Prostate gland (tissue), 2 donors: ENCODE data around the gene HECTD1. TPM values are rescaled to one million over a fixed set of nuclear protein-coding genes. Genes with fewer than 3 reads are reported as not detected.
A peak's percentile ranks its signal among the peaks of the same experiment; 100 is the strongest.

Experiments used
- DNase-seq: peaks from one replicate; pipeline ENCODE4 v3.0.0-alpha.2; 2019; ENCODE audit warnings: low spot score
- H3K27ac ChIP-seq, 2 donors: fragments of 200-600 bp; sonication (generic); 2 replicates each; pipeline ENCODE4 v1.5.1; 2017 to 2019
- H3K27me3 ChIP-seq: fragments of 200-600 bp; sonication (generic); replicated peaks from 2 replicates; pipeline ENCODE4 v1.5.1; 2019; ENCODE audit not compliant: insufficient read depth
- H3K36me3 ChIP-seq, 2 donors: fragments of 200-600 bp; sonication (generic); 1 replicate in 1 of 2; 2 replicates in 1 of 2; pipeline versions ENCODE4 v1.5.1 to v1.8.1; 2017 to 2019
- H3K4me1 ChIP-seq: fragments of 200-600 bp; sonication (generic); replicated peaks from 2 replicates; pipeline ENCODE4 v1.5.1; 2019
- H3K4me3 ChIP-seq, 2 donors: fragments of 200-600 bp; sonication (generic); 2 replicates each; pipeline ENCODE4 v1.5.1; 2017 to 2019
- H3K9me3 ChIP-seq: fragments of 200-600 bp; sonication (generic); 2 replicates; pipeline ENCODE4 v1.5.1; 2017
- CTCF ChIP-seq, 4 experiments: fragments of 200-600 bp in 2 of 4; fragments of 450-650 bp in 2 of 4; sonication (generic) in 2 of 4; IDR thresholded peaks; 1 replicate in 3 of 4; 2 replicates in 1 of 4; pipeline ENCODE4 v1.5.1; 2016 to 2019; ENCODE audit warnings: antibody characterized with exemption in 4 of 4, mild to moderate bottlenecking in 2 of 4, moderate library complexity in 2 of 4
- POLR2A ChIP-seq: fragments of 450-650 bp; IDR thresholded peaks from one replicate; pipeline ENCODE4 v1.6.1; 2016; ENCODE audit warnings: antibody characterized with exemption, mild to moderate bottlenecking
- POLR2AphosphoS5 ChIP-seq: sonication (generic); formaldehyde crosslinking; IDR thresholded peaks from one replicate; pipeline ENCODE4 v1.6.1; 2017; ENCODE audit warnings: antibody characterized with exemption
- WGBS: methylation state at CpG from one replicate; pipeline ENCODE4 v1.1.5; 2018; 5-methylcytosine and 5-hydroxymethylcytosine counted together
- intact Hi-C: fragments of 100-400 bp; cut with DNase I; formaldehyde crosslinking; loops from one replicate; pipeline ENCODE4 v1.14.2; 2022
- total RNA-seq, 2 donors: library from RNA; depleted of rRNA; stranded (reverse); fragments of >200 nt; gene quantifications; one replicate each; pipeline ENCODE4 v1.1.0, GENCODE V29; 2016

The HECTD1 gene
- total RNA-seq, 2 donors from 2014 or later, result 108 to 189 TPM

GRCh38 chr14:31228533-31228932 is 20.9 kb upstream of the HECTD1 start:
- no peak for TF ChIP-seq POLR2A
- no peak for TF ChIP-seq CTCF (IDR thresholded peaks at IDR 0.05)
- no peak for TF ChIP-seq POLR2AphosphoS5
- Histone ChIP-seq H3K9me3 (no peaks in the 10 kb centered on the region), H3K27me3 (no peaks in the 10 kb centered on the region), H3K36me3 (no peaks in the 10 kb centered on the region), H3K4me1 (no peaks in the 10 kb centered on the region), H3K27ac (peak overlapping the region in 1 of 2 donors; percentile 25), H3K4me3 (no peak overlapping the region)
- intact Hi-C loops, result no loop called here
- DNase-seq, result no peak

GRCh38 chr14:31224808-31225207 is 17.2 kb upstream of the HECTD1 start:
- no peaks in the 10 kb centered on the region for H3K9me3 ChIP-seq
- WGBS, result 84% methylated on average over 1 of the region's 1 CpG
- H3K27me3 ChIP-seq, result no peaks in the 10 kb centered on the region
- H3K4me1 ChIP-seq, result no peaks in the 10 kb centered on the region
- TF ChIP-seq POLR2AphosphoS5, result no peak
- TF ChIP-seq POLR2A, result no peak
- TF ChIP-seq CTCF (IDR thresholded peaks at IDR 0.05), result no peak
- no peaks in the 10 kb centered on the region for H3K36me3 ChIP-seq
- H3K4me3 ChIP-seq, result no peak overlapping the region
- intact Hi-C loops, result no loop called here
- DNase-seq, result no peak
- H3K27ac ChIP-seq, result no peak overlapping the region

- Histone ChIP-seq H3K27me3 (no peaks in the 10 kb centered on the region), H3K4me3 (no peak overlapping the region), H3K9me3 (no peaks in the 10 kb centered on the region), H3K27ac (no peak overlapping the region), H3K36me3 (no peaks in the 10 kb centered on the region), H3K4me1 (no peaks in the 10 kb centered on the region)
- intact Hi-C loops, result no loop called here
- 43% methylated on average over 3 of the region's 3 CpGs for WGBS
- no peak for TF ChIP-seq POLR2A
- TF ChIP-seq CTCF (IDR thresholded peaks at IDR 0.05), result no peak
- TF ChIP-seq POLR2AphosphoS5, result no peak
- no peak for DNase-seq
Measured at GRCh38 chr14:31223331-31223730, 15.7 kb upstream of the HECTD1 start.

- H3K27ac ChIP-seq, result no peak overlapping the region
- TF ChIP-seq POLR2AphosphoS5 (no peak), POLR2A (no peak), CTCF (IDR thresholded peaks at IDR 0.05) (no peak)
- H3K4me1 ChIP-seq, result no peaks in the 10 kb centered on the region
- H3K4me3 ChIP-seq, result no peak overlapping the region
- H3K36me3 ChIP-seq, result no peaks in the 10 kb centered on the region
- WGBS, result 87% methylated on average over 1 of the region's 1 CpG
- no peak for DNase-seq
- no peaks in the 10 kb centered on the region for H3K27me3 ChIP-seq
- H3K9me3 ChIP-seq, result no peaks in the 10 kb centered on the region
- intact Hi-C loops, result no loop called here
Measured at GRCh38 chr14:31222834-31223233, 15.2 kb upstream of the HECTD1 start.

- no peak overlapping the region for H3K4me3 ChIP-seq
- no peaks in the 10 kb centered on the region for H3K36me3 ChIP-seq
- WGBS, result 95% methylated on average over 2 of the region's 2 CpGs
- intact Hi-C loops, result no loop called here
- H3K9me3 ChIP-seq, result no peaks in the 10 kb centered on the region
- no peak for DNase-seq
- H3K27ac ChIP-seq, result no peak overlapping the region
- no peaks in the 10 kb centered on the region for H3K4me1 ChIP-seq
- TF ChIP-seq POLR2AphosphoS5 (no peak), POLR2A (no peak), CTCF (IDR thresholded peaks at IDR 0.05) (no peak)
- H3K27me3 ChIP-seq, result no peaks in the 10 kb centered on the region
Measured at GRCh38 chr14:31221266-31221665, 13.7 kb upstream of the HECTD1 start.
